Measurements from ENCODE around the gene TRIM67. TPM values are rescaled to one million over a fixed set of nuclear protein-coding genes. Genes with fewer than 3 reads are reported as not detected.

Gene TRIM67
- polyA plus RNA-seq, 1 donor from 2014 or later: 8.0 TPM

GRCh38 chr1:231192620-231193163, 30.8 kb downstream of the TRIM67 start:
- no peaks in the 10 kb centered on the region for H4K20me1 ChIP-seq (ENCODE audit: insufficient read depth)
- H3K79me2 ChIP-seq (replicated peaks; ENCODE audit: insufficient read depth, low read length): no peaks in the 10 kb centered on the region
- no peak overlapping the region for H3K4me2 ChIP-seq (ENCODE audit: low read length)
- no peaks in the 10 kb centered on the region for H3K9me3 ChIP-seq (ENCODE audit: low read length)
- no peaks in the 10 kb centered on the region for H3K9me2 ChIP-seq (ENCODE audit: insufficient read depth, low read length)
- H3K4me3 ChIP-seq (ENCODE audit: low read length): no peak overlapping the region
- TF ChIP-seq REST (IDR thresholded peaks at IDR 0.05; ENCODE audit: borderline replicate concordance) (no peak), RAD21 (conservative IDR thresholded peaks at IDR 0.05) (no peak), SMC3 (conservative IDR thresholded peaks at IDR 0.05; ENCODE audit: poor library complexity) (no peak), CTCF (IDR thresholded peaks at IDR 0.05; ENCODE audit: poor library complexity, severe bottlenecking) (no peak), MXI1 (conservative IDR thresholded peaks at IDR 0.05; ENCODE audit: poor library complexity, severe bottlenecking) (no peak), TAF1 (IDR thresholded peaks at IDR 0.05; ENCODE audit: low read depth) (no peak), POLR2AphosphoS5 (IDR thresholded peaks at IDR 0.05) (no peak), EZH2 (IDR thresholded peaks at IDR 0.05; ENCODE audit: borderline replicate concordance, insufficient read depth, low read length, poor library complexity, severe bottlenecking) (no peak), EP300 (conservative IDR thresholded peaks at IDR 0.05; ENCODE audit: poor library complexity, severe bottlenecking) (no peak)
- no peak overlapping the region for H3K9ac ChIP-seq (ENCODE audit: low read length)
- no peaks in the 10 kb centered on the region for H3K36me3 ChIP-seq (ENCODE audit: insufficient read depth, low read length)
- no peak overlapping the region for H3K27ac ChIP-seq (ENCODE audit: low read length)
- H3K27me3 ChIP-seq (ENCODE audit: insufficient read depth, low read depth, low read length): no peaks in the 10 kb centered on the region
- H2AFZ ChIP-seq (ENCODE audit: low read depth, low read length): no peak overlapping the region
- H3F3A ChIP-seq (ENCODE audit: insufficient read depth, low read length, poor library complexity, severe bottlenecking): no peaks in the 10 kb centered on the region

GRCh38 chr1:231193710-231194340, 32.0 kb downstream of the TRIM67 start:
- no peak overlapping the region for H2AFZ ChIP-seq (ENCODE audit: low read depth, low read length)
- no peak overlapping the region for H3K4me2 ChIP-seq (ENCODE audit: low read length)
- no peaks in the 10 kb centered on the region for H3K9me3 ChIP-seq (ENCODE audit: low read length)
- no peak for TF ChIP-seq SMC3 (conservative IDR thresholded peaks at IDR 0.05; ENCODE audit: poor library complexity)
- no peak for TF ChIP-seq MXI1 (conservative IDR thresholded peaks at IDR 0.05; ENCODE audit: poor library complexity, severe bottlenecking)
- TF ChIP-seq TAF1 (IDR thresholded peaks at IDR 0.05; ENCODE audit: low read depth): no peak
- no peak for TF ChIP-seq RAD21 (conservative IDR thresholded peaks at IDR 0.05)
- no peak for TF ChIP-seq EP300 (conservative IDR thresholded peaks at IDR 0.05; ENCODE audit: poor library complexity, severe bottlenecking)
- TF ChIP-seq CTCF (IDR thresholded peaks at IDR 0.05; ENCODE audit: poor library complexity, severe bottlenecking): no peak
- no peak for TF ChIP-seq POLR2AphosphoS5 (IDR thresholded peaks at IDR 0.05)
- no peak for TF ChIP-seq EZH2 (IDR thresholded peaks at IDR 0.05; ENCODE audit: borderline replicate concordance, insufficient read depth, low read length, poor library complexity, severe bottlenecking)
- no peak for TF ChIP-seq REST (IDR thresholded peaks at IDR 0.05; ENCODE audit: borderline replicate concordance)
- no peaks in the 10 kb centered on the region for H4K20me1 ChIP-seq (ENCODE audit: insufficient read depth)
- H3K9me2 ChIP-seq (ENCODE audit: insufficient read depth, low read length): no peaks in the 10 kb centered on the region
- H3K4me3 ChIP-seq (ENCODE audit: low read length): no peak overlapping the region
- H3K27me3 ChIP-seq (ENCODE audit: insufficient read depth, low read depth, low read length): no peaks in the 10 kb centered on the region
- H3K9ac ChIP-seq (ENCODE audit: low read length): no peak overlapping the region
- no peaks in the 10 kb centered on the region for H3K36me3 ChIP-seq (ENCODE audit: insufficient read depth, low read length)
- no peaks in the 10 kb centered on the region for H3F3A ChIP-seq (ENCODE audit: insufficient read depth, low read length, poor library complexity, severe bottlenecking)
- H3K79me2 ChIP-seq (replicated peaks; ENCODE audit: insufficient read depth, low read length): no peaks in the 10 kb centered on the region
- H3K27ac ChIP-seq (ENCODE audit: low read length): no peak overlapping the region

Measured in neural cell (in vitro differentiated cells).